Bronchial epithelial cell (primary cell): ENCODE data around the gene SYT2. TPM values are rescaled to one million over a fixed set of nuclear protein-coding genes. Genes with fewer than 3 reads are reported as not detected.
A peak's percentile ranks its signal among the peaks of the same experiment; 100 is the strongest.
"Not testable (repeated sequence)": the region's sequence is repeated elsewhere in the genome, so short reads cannot be mapped to it uniquely, and the experiment has no call there.

ENCODE experiments used
- DNase-seq: peaks from one replicate; pipeline ENCODE4 v3.0.0-alpha.2; 2010; ENCODE audit warnings: low read depth
- FAIRE-seq: peaks from 2 replicates; lab custom pipeline; 2011; peaks lifted over from hg19 to GRCh38; lab: Jason Lieb, UNC
- H3K27me3 ChIP-seq: 2 replicates; pipeline ENCODE4 v1.5.1; 2011; ENCODE audit warnings: low read length; ENCODE audit not compliant: control insufficient read depth, insufficient read depth
- H3K36me3 ChIP-seq: 2 replicates; pipeline ENCODE4 v1.5.1; 2011; ENCODE audit warnings: low read length; ENCODE audit not compliant: control insufficient read depth, insufficient read depth
- H3K4me3 ChIP-seq: 2 replicates; pipeline ENCODE4 v1.5.1; 2011; ENCODE audit warnings: mild to moderate bottlenecking, low read depth, low read length, control low read depth
- CTCF ChIP-seq: IDR thresholded peaks from 2 replicates; pipeline ENCODE4 v1.5.1; 2011; ENCODE audit warnings: mild to moderate bottlenecking, moderate library complexity, low read length, control low read depth, inconsistent platforms; ENCODE audit not compliant: insufficient read depth, severe bottlenecking
- total RNA-seq: library from RNA; depleted of rRNA; stranded (reverse); fragments of >200 nt; gene quantifications from 2 replicates; pipeline ENCODE4 v1.2.1, GENCODE V29; 2014

Gene SYT2
- total RNA-seq, 1 donor from 2014 or later, result under 0.01 TPM

- DNase-seq (no peak), FAIRE-seq (no peak)
- no peaks in the 10 kb centered on the region for H3K27me3 ChIP-seq
- TF ChIP-seq CTCF, result no peak
- no peaks in the 10 kb centered on the region for H3K36me3 ChIP-seq
- no peak overlapping the region for H3K4me3 ChIP-seq
Observed at GRCh38 chr1:202613571-202613970, 96.7 kb downstream of the SYT2 start.

- not testable (repeated sequence) for H3K27me3 ChIP-seq, H3K4me3 ChIP-seq, DNase-seq, FAIRE-seq, H3K36me3 ChIP-seq
Observed at GRCh38 chr1:202612036-202612435, 98.2 kb downstream of the SYT2 start.

- FAIRE-seq (no peak), DNase-seq (no peak)
- H3K36me3 ChIP-seq, result no peaks in the 10 kb centered on the region
- H3K4me3 ChIP-seq, result no peak overlapping the region
- H3K27me3 ChIP-seq, result no peaks in the 10 kb centered on the region
- TF ChIP-seq CTCF, result no peak
Observed at GRCh38 chr1:202605515-202605914, 104.7 kb downstream of the SYT2 start.

- no peak for TF ChIP-seq CTCF
- FAIRE-seq (peak; percentile 79), DNase-seq (no peak)
Observed at GRCh38 chr1:202603435-202603834, 106.8 kb downstream of the SYT2 start.

GRCh38 chr1:202600432-202601041, 109.7 kb downstream of the SYT2 start:
- Histone ChIP-seq H3K36me3 (no peaks in the 10 kb centered on the region), H3K27me3 (no peaks in the 10 kb centered on the region), H3K4me3 (no peak overlapping the region)
- no peak for TF ChIP-seq CTCF
- FAIRE-seq (no peak), DNase-seq (no peak)

More at GRCh38 chr1:202603435-202603834, 106.8 kb downstream of the SYT2 start:
- Histone ChIP-seq H3K27me3 (no peaks in the 10 kb centered on the region), H3K36me3 (no peaks in the 10 kb centered on the region), H3K4me3 (no peak overlapping the region)

- DNase-seq (peak; percentile 69), FAIRE-seq (peak; percentile 7)
- no peaks in the 10 kb centered on the region for H3K27me3 ChIP-seq
- no peaks in the 10 kb centered on the region for H3K36me3 ChIP-seq
- no peak overlapping the region for H3K4me3 ChIP-seq
- peak; percentile 92 for TF ChIP-seq CTCF
Observed at GRCh38 chr1:202599669-202600431, 110.4 kb downstream of the SYT2 start.
